Activated CD8-positive, alpha-beta T cell treated with anti-CD3 and anti-CD28 coated beads for 36 hours (primary cell): ENCODE results near the gene PYURF. TPM values are rescaled to one million over a fixed set of nuclear protein-coding genes. Genes with fewer than 3 reads are reported as not detected.

Source experiments
- ATAC-seq: fragments of 200-7000 bp; cut with Tn5 transposase; one replicate; pipeline ENCODE4 v1.10.0; 2021; ENCODE audit warnings: mild to moderate bottlenecking, moderate library complexity
- CTCF ChIA-PET: fragments of 350-600 bp; sonication (Branson Sonifier 250); formaldehyde crosslinking; loops from one replicate; lab custom pipeline; 2021; ENCODE audit warnings: antibody characterized with exemption; lab: Charles Lee
- POLR2A ChIA-PET: fragments of 350-600 bp; sonication (Branson Sonifier 250); formaldehyde crosslinking; loops from one replicate; lab custom pipeline; 2021; ENCODE audit warnings: antibody characterized with exemption; lab: Charles Lee
- DNase-seq: peaks from one replicate; pipeline ENCODE4 v3.0.0-alpha.2; 2020
- H3K27ac Mint-ChIP-seq: one replicate; pipeline ENCODE4 v1.8.0; 2021; ENCODE audit warnings: mild to moderate bottlenecking, mixed read lengths
- H3K27me3 Mint-ChIP-seq: one replicate; pipeline ENCODE4 v1.8.0; 2021; ENCODE audit warnings: mixed read lengths
- H3K36me3 Mint-ChIP-seq: one replicate; pipeline ENCODE4 v1.8.0; 2021; ENCODE audit warnings: low read depth, mixed read lengths
- H3K4me1 Mint-ChIP-seq: one replicate; pipeline ENCODE4 v1.8.0; 2021; ENCODE audit warnings: low read depth, mixed read lengths
- H3K4me3 Mint-ChIP-seq: one replicate; pipeline ENCODE4 v1.8.0; 2021; ENCODE audit warnings: mild to moderate bottlenecking, moderate library complexity, mixed read lengths
- H3K9me3 Mint-ChIP-seq: one replicate; pipeline ENCODE4 v1.8.0; 2021; ENCODE audit warnings: mixed read lengths
- intact Hi-C: fragments of 100-400 bp; cut with micrococcal nuclease; formaldehyde crosslinking; loops from one replicate; pipeline ENCODE4 v1.10.0; 2022
- total RNA-seq, 2 experiments: library from RNA; stranded (reverse); gene quantifications; one replicate each; pipeline ENCODE4 v1.2.3, GENCODE V29; 2021
- TF ChIP-seq, protein P1 (sequence below): fragments of 200-600 bp; IDR thresholded peaks from one replicate; pipeline ENCODE4 v1.8.0; 2022; ENCODE audit warnings: antibody characterized with exemption, mild to moderate bottlenecking

Gene PYURF
- total RNA-seq, 2 experiments from 2014 or later = 47.4 to 50.7 TPM

DNA sequence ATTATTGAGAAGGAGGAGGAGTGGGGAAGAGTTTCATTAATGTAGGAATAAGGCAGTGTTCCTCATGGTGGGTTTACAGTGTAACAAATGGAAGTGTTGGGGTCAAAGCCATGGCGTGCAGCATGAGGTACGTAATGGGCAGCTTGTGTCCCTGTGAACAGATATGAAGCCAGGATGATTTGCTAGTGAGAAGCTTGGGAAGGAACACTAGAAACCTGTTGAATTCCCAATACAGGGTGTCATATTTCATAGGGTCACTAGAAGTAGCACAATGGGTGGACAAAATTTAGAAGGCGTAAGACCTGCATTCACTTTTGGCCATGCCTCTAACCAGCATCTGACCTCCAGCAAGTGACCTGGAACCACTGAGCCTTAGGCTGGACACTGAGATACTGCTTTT lies 6.8 kb downstream of the PYURF start:
- H3K27me3 Mint-ChIP-seq = no peaks in the 10 kb centered on the region
- ATAC-seq (no peak), DNase-seq (no peak)
- ChIA-PET POLR2A (no interaction called here), CTCF (interaction anchor here (0.9 to 10.7 kb wide), 7 partner anchors 8 to 305 kb away, joined by 3 to 168 read pairs (median 11); no protein-coding TSS in a partner anchor)
- TF ChIP-seq, protein P1, sequence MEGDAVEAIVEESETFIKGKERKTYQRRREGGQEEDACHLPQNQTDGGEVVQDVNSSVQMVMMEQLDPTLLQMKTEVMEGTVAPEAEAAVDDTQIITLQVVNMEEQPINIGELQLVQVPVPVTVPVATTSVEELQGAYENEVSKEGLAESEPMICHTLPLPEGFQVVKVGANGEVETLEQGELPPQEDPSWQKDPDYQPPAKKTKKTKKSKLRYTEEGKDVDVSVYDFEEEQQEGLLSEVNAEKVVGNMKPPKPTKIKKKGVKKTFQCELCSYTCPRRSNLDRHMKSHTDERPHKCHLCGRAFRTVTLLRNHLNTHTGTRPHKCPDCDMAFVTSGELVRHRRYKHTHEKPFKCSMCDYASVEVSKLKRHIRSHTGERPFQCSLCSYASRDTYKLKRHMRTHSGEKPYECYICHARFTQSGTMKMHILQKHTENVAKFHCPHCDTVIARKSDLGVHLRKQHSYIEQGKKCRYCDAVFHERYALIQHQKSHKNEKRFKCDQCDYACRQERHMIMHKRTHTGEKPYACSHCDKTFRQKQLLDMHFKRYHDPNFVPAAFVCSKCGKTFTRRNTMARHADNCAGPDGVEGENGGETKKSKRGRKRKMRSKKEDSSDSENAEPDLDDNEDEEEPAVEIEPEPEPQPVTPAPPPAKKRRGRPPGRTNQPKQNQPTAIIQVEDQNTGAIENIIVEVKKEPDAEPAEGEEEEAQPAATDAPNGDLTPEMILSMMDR = no peak
- peaks cover 8% of the 10 kb centered on the region for H3K36me3 Mint-ChIP-seq
- intact Hi-C loops = loop anchor here (5.0 kb wide), 1 partner anchor 134 kb away; no protein-coding TSS in a partner anchor
- no peaks in the 10 kb centered on the region for H3K9me3 Mint-ChIP-seq
- H3K4me3 Mint-ChIP-seq = no peak overlapping the region
- no peak overlapping the region for H3K27ac Mint-ChIP-seq
- peaks cover 9% of the 10 kb centered on the region for H3K4me1 Mint-ChIP-seq

DNA sequence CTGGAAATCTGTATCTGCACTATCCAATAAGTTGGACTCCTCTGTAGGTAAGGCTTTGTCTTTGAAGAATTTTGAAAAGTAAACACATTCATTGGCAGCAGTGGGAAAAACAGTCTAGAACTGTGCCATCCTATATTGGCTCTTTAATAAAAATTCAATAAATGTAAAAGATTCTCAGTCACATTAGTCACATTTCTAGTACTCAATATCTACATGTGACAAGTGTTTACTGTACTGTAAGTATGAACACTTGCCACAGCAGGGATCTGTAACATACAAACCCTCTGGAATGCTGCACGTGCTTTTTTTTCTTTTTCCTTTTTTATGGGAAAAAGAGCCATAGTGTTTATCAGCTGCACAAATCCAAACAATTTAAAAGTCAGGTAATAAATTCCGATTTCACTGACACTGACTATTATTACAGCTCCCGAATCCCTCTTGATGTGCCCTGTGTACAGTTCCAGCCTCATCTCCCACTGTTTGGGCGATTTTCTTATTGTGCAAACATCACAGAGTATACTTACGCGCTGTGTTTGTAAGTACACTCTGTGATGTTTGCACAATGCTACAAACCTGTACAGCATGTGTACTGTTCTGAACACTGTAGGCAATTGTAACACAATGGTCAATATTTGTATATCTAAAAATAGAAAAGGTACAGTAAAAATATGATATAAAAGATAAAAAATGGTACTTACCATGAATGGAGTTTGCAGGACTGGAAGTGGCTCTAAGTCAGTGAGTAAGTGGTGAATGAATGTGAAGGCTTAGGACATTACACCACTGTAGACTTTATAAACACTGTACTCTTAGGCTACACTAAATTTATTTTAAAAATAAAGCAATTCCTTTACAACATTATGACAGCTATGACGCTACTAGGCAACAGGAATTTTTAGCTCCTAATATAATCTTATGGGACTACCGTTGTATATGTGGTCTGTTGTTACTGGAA lies 8.7 kb downstream of the PYURF start:
- POLR2A ChIA-PET = interaction anchor here (1.1 kb wide), 1 partner anchor 10 kb away, joined by 4 read pairs; no protein-coding TSS in a partner anchor
- TF ChIP-seq, protein P1 = no peak
- intact Hi-C loops = loop anchor here (1.0 to 5.0 kb wide), 2 partner anchors 133 to 297 kb away; no protein-coding TSS in a partner anchor
- H3K4me3 Mint-ChIP-seq = no peak overlapping the region
- ATAC-seq = no peak
- H3K36me3 Mint-ChIP-seq = no peaks in the 10 kb centered on the region
- no peak overlapping the region for H3K27ac Mint-ChIP-seq
- H3K9me3 Mint-ChIP-seq = no peaks in the 10 kb centered on the region
- DNase-seq = no peak
- CTCF ChIA-PET = interaction anchor here (0.6 to 10.7 kb wide), 67 partner anchors 9 to 552 kb away, joined by 3 to 168 read pairs (median 4); partner anchors contain the start of genes HERC5, HERC6, PPM1K and PYURF
- no peaks in the 10 kb centered on the region for H3K4me1 Mint-ChIP-seq
- no peaks in the 10 kb centered on the region for H3K27me3 Mint-ChIP-seq

DNA sequence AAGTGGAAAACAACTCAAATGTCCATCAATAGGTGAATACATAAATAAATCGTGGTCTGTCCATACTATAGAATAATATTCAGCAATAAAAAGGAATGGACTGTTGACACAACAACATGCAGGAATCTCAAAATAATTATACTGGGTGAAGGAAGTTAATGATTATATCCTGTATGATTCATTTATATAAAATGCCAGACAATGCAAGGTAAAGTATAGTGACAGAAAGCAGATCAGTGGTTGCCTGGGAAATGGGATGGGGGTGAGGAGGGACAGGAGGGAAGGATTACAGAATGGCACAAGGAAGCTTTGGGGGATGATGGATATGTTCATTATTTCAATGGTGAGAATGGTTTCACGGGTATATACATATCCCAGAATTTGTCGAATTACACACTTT lies 12.3 kb downstream of the PYURF start:
- ATAC-seq (no peak), DNase-seq (no peak)
- no peaks in the 10 kb centered on the region for H3K36me3 Mint-ChIP-seq
- H3K27me3 Mint-ChIP-seq = no peaks in the 10 kb centered on the region
- no peaks in the 10 kb centered on the region for H3K4me1 Mint-ChIP-seq
- no peak overlapping the region for H3K27ac Mint-ChIP-seq
- ChIA-PET CTCF (interaction anchor here (10.7 kb wide), 1 partner anchor 290 kb away, joined by 168 read pairs; no protein-coding TSS in a partner anchor), POLR2A (no interaction called here)
- no peaks in the 10 kb centered on the region for H3K9me3 Mint-ChIP-seq
- TF ChIP-seq, protein P1 = no peak
- H3K4me3 Mint-ChIP-seq = no peak overlapping the region
- intact Hi-C loops = no loop called here

DNA sequence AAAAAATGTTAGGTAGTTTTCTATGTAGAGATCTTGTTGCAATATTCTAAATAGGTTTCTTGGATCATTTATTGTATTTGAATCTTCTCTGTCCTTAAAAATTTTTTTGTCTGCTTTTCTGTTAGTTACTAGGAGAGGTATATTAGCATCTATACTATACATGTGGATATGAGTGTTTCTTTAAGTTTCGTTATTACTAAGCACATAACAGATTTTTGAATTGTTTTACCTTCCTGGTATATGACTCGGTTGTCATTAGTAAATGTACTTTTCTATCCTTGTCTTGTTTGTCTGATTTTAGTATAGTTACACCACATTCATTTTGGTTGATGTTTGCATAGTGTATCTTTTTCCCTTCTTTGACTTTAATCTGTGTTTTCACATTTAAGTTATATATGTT lies 20.2 kb downstream of the PYURF start:
- intact Hi-C loops = no loop called here
- H3K4me1 Mint-ChIP-seq = peaks cover 4% of the 10 kb centered on the region
- H3K27me3 Mint-ChIP-seq = no peaks in the 10 kb centered on the region
- H3K9me3 Mint-ChIP-seq = no peaks in the 10 kb centered on the region
- peaks cover 1% of the 10 kb centered on the region for H3K36me3 Mint-ChIP-seq
- no peak overlapping the region for H3K4me3 Mint-ChIP-seq
- TF ChIP-seq, protein P1 = no peak
- ChIA-PET POLR2A (no interaction called here), CTCF (interaction anchor here (5.5 kb wide), 1 partner anchor 13 kb away, joined by 38 read pairs; no protein-coding TSS in a partner anchor)
- peak; percentile 27 for ATAC-seq
- no peak for DNase-seq
- H3K27ac Mint-ChIP-seq = no peak overlapping the region
